Daoy (cell line): ENCODE measurements around the gene ABCC6. TPM values are rescaled to one million over a fixed set of nuclear protein-coding genes. Genes with fewer than 3 reads are reported as not detected.
"Not testable (repeated sequence)": the region's sequence is repeated elsewhere in the genome, so short reads cannot be mapped to it uniquely, and the experiment has no call there.

Experiments
- DNase-seq: peaks from one replicate; pipeline ENCODE4 v3.0.0-alpha.2; 2015; ENCODE audit warnings: low read depth
- total RNA-seq: library from RNA; depleted of rRNA; stranded (reverse); fragments of >200 nt; shearing (Covaris generic); gene quantifications from 2 replicates; pipeline ENCODE4 v1.2.3, GENCODE V29; 2014; rRNA removed

The ABCC6 gene
- not detected in 2 replicates for total RNA-seq

- DNase-seq = not testable (repeated sequence)
These were observed at the start of gene ABCC6 for GRCh38 chr16:16222850-16223661. Gene ABCC6 (minus strand): TSS chr16:16223494. CDS start chr16:16223434, 60 bp downstream.

GRCh38 chr16:16272573-16273221 is 49.4 kb upstream of the ABCC6 start:
- DNase-seq = not testable (repeated sequence)

- DNase-seq = not testable (repeated sequence)
These were observed 48.4 kb upstream of the ABCC6 start for GRCh38 chr16:16271658-16272057.

GRCh38 chr16:16268185-16268808 is 45.0 kb upstream of the ABCC6 start:
- not testable (repeated sequence) for DNase-seq

GRCh38 chr16:16267708-16268107 is 44.4 kb upstream of the ABCC6 start:
- not testable (repeated sequence) for DNase-seq

GRCh38 chr16:16265044-16265443 is 41.8 kb upstream of the ABCC6 start:
- DNase-seq = not testable (repeated sequence)

- not testable (repeated sequence) for DNase-seq
These were observed 40.7 kb upstream of the ABCC6 start for GRCh38 chr16:16263947-16264346.

- DNase-seq = not testable (repeated sequence)
These were observed 39.8 kb upstream of the ABCC6 start for GRCh38 chr16:16262954-16263555.

- not testable (repeated sequence) for DNase-seq
These were observed 36.7 kb upstream of the ABCC6 start for GRCh38 chr16:16259971-16260370.

- not testable (repeated sequence) for DNase-seq
These were observed 35.5 kb upstream of the ABCC6 start for GRCh38 chr16:16258822-16259221.

GRCh38 chr16:16257301-16257923 is 34.1 kb upstream of the ABCC6 start:
- DNase-seq = not testable (repeated sequence)

GRCh38 chr16:16252377-16252776 is 29.1 kb upstream of the ABCC6 start:
- not testable (repeated sequence) for DNase-seq

- not testable (repeated sequence) for DNase-seq
These were observed 26.5 kb upstream of the ABCC6 start for GRCh38 chr16:16249621-16250330.

GRCh38 chr16:16247439-16247838 is 24.1 kb upstream of the ABCC6 start:
- DNase-seq = not testable (repeated sequence)

- not testable (repeated sequence) for DNase-seq
These were observed 23.4 kb upstream of the ABCC6 start for GRCh38 chr16:16246578-16247262.

GRCh38 chr16:16243886-16244285 is 20.6 kb upstream of the ABCC6 start:
- DNase-seq = not testable (repeated sequence)

- not testable (repeated sequence) for DNase-seq
These were observed 17.4 kb upstream of the ABCC6 start for GRCh38 chr16:16240667-16241066.

- not testable (repeated sequence) for DNase-seq
These were observed 14.4 kb upstream of the ABCC6 start for GRCh38 chr16:16237738-16238137.

- DNase-seq = not testable (repeated sequence)
These were observed 13.8 kb upstream of the ABCC6 start for GRCh38 chr16:16237071-16237470.

- not testable (repeated sequence) for DNase-seq
These were observed 9.4 kb upstream of the ABCC6 start for GRCh38 chr16:16232692-16233061.
